GM23338 (cell line): ENCODE data around the gene PICALM. TPM values are rescaled to one million over a fixed set of nuclear protein-coding genes. Genes with fewer than 3 reads are reported as not detected.

Experiments used
- ATAC-seq: fragments of 200-7000 bp; cut with Tn5 transposase; 3 replicates; pipeline ENCODE4 v1.9.1; 2020
- DNase-seq: peaks from one replicate; pipeline ENCODE4 v3.0.0-alpha.2; 2015; ENCODE audit warnings: low spot score
- H2AFZ ChIP-seq: fragments of 200-600 bp; sonication (generic); 2 replicates; pipeline ENCODE4 v1.8.0; 2016; ENCODE audit warnings: antibody characterized with exemption, mild to moderate bottlenecking, moderate library complexity
- H3F3A ChIP-seq: fragments of 200-600 bp; sonication (generic); replicated peaks from 2 replicates; pipeline ENCODE4 v1.8.0; 2017; ENCODE audit warnings: antibody characterized with exemption, mixed run types, low read depth
- H3K27ac ChIP-seq: fragments of 200-600 bp; sonication (generic); 2 replicates; pipeline ENCODE4 v1.6.1; 2016; ENCODE audit warnings: low read depth
- H3K27me3 ChIP-seq: fragments of 200-600 bp; sonication (generic); 2 replicates; pipeline ENCODE4 v1.8.0; 2016; ENCODE audit warnings: mild to moderate bottlenecking, mixed run types, moderate library complexity; ENCODE audit not compliant: insufficient read depth
- H3K36me3 ChIP-seq: fragments of 200-600 bp; sonication (generic); 2 replicates; pipeline ENCODE4 v1.8.0; 2016; ENCODE audit warnings: mild to moderate bottlenecking; ENCODE audit not compliant: insufficient read depth
- H3K4me1 ChIP-seq: fragments of 200-600 bp; sonication (generic); 2 replicates; pipeline ENCODE4 v1.8.0; 2016; ENCODE audit warnings: mild to moderate bottlenecking, moderate library complexity; ENCODE audit not compliant: insufficient read depth
- H3K4me2 ChIP-seq: fragments of 200-600 bp; sonication (generic); 2 replicates; pipeline ENCODE4 v1.7.1; 2017; ENCODE audit warnings: mixed run types
- H3K4me3 ChIP-seq: fragments of 200-600 bp; sonication (generic); 2 replicates; pipeline ENCODE4 v1.6.1; 2016; ENCODE audit warnings: mixed run types
- H3K79me2 ChIP-seq: fragments of 200-600 bp; sonication (generic); replicated peaks from 2 replicates; pipeline ENCODE4 v1.8.0; 2017; ENCODE audit warnings: mild to moderate bottlenecking; ENCODE audit not compliant: insufficient read depth
- H3K9me2 ChIP-seq: fragments of 200-600 bp; sonication (generic); 2 replicates; pipeline ENCODE4 v1.8.0; 2017; ENCODE audit not compliant: insufficient read depth
- H4K20me1 ChIP-seq: fragments of 200-600 bp; sonication (generic); replicated peaks from 2 replicates; pipeline ENCODE4 v1.8.0; 2017; ENCODE audit warnings: mild to moderate bottlenecking; ENCODE audit not compliant: insufficient read depth
- H3K27ac Mint-ChIP-seq: 2 replicates; pipeline ENCODE4 v1.8.0; 2020; ENCODE audit warnings: inconsistent platforms, mild to moderate bottlenecking, moderate library complexity, mixed read lengths
- H3K27me3 Mint-ChIP-seq: 3 replicates; pipeline ENCODE4 v1.8.0; 2022; ENCODE audit warnings: low read depth, mild to moderate bottlenecking, moderate library complexity, mixed read lengths, inconsistent platforms; ENCODE audit not compliant: insufficient read depth, poor library complexity
- H3K36me3 Mint-ChIP-seq: 3 replicates; pipeline ENCODE4 v1.8.0; 2021; ENCODE audit warnings: low read depth, mild to moderate bottlenecking, inconsistent platforms, moderate library complexity, mixed read lengths
- H3K4me1 Mint-ChIP-seq: 3 replicates; pipeline ENCODE4 v1.8.0; 2020; ENCODE audit warnings: mild to moderate bottlenecking, inconsistent platforms, mixed read lengths
- H3K4me3 Mint-ChIP-seq: 3 replicates; pipeline ENCODE4 v1.8.0; 2021; ENCODE audit warnings: moderate library complexity, mild to moderate bottlenecking, inconsistent platforms, mixed read lengths
- H3K9me3 Mint-ChIP-seq: 3 replicates; pipeline ENCODE4 v1.8.0; 2020; ENCODE audit warnings: moderate library complexity, mild to moderate bottlenecking, inconsistent platforms, mixed read lengths
- CREB1 ChIP-seq: fragments of 250-450 bp; sonication (Bioruptor Pico); IDR thresholded peaks from 2 replicates; pipeline ENCODE4 v1.5.0; 2020; ENCODE audit warnings: low read depth, mild to moderate bottlenecking, moderate library complexity
- CTCF ChIP-seq, 2 experiments: fragments of 200-600 bp in 1 of 2; sonication (generic) in 1 of 2; conservative IDR thresholded peaks; 2 replicates each; pipeline versions ENCODE4 v1.5.1 to v1.6.1; 2016 to 2017; ENCODE audit warnings: antibody characterized with exemption in 2 of 2, low read depth in 2 of 2, mild to moderate bottlenecking in 2 of 2, moderate library complexity in 1 of 2
- JUNB ChIP-seq: IDR thresholded peaks from one replicate; pipeline ENCODE4 v1.6.1; 2016; ENCODE audit warnings: antibody characterized with exemption; ENCODE audit not compliant: unreplicated experiment
- NANOG ChIP-seq: IDR thresholded peaks from 2 replicates; pipeline ENCODE4 v1.6.1; 2016; ENCODE audit warnings: antibody characterized with exemption, borderline replicate concordance
- POLR2AphosphoS5 ChIP-seq: IDR thresholded peaks from 2 replicates; pipeline ENCODE4 v1.6.1; 2016; ENCODE audit warnings: antibody characterized with exemption, low read depth
- STAT1 ChIP-seq: IDR thresholded peaks from one replicate; pipeline ENCODE4 v1.6.1; 2016; ENCODE audit warnings: antibody characterized with exemption; ENCODE audit not compliant: unreplicated experiment
- ZNF114 ChIP-seq: fragments of 250-450 bp; sonication (Bioruptor Pico); IDR thresholded peaks from 2 replicates; pipeline ENCODE4 v1.5.0; 2020; ENCODE audit warnings: mild to moderate bottlenecking, moderate library complexity
- ZNF331 ChIP-seq: fragments of 250-450 bp; sonication (Bioruptor Pico); IDR thresholded peaks from 2 replicates; pipeline ENCODE4 v1.5.0; 2020; ENCODE audit warnings: low read depth, mild to moderate bottlenecking, moderate library complexity
- ZNF462 ChIP-seq: fragments of 250-450 bp; sonication (Bioruptor Pico); IDR thresholded peaks from 2 replicates; pipeline ENCODE4 v1.5.0; 2020; ENCODE audit warnings: mild to moderate bottlenecking, moderate library complexity
- polyA plus RNA-seq: library from polyadenylated mRNA; unstranded; fragments of >200 nt; fragmentation: Nextera tagmentation; extraction: Ambion mirVana; gene quantifications from 2 replicates; pipeline ENCODE4 v1.2.1, GENCODE V29; 2016
- total RNA-seq: library from RNA; depleted of rRNA; stranded (reverse); fragments of >200 nt; shearing (Covaris generic); gene quantifications from 2 replicates; pipeline ENCODE4 v1.2.3, GENCODE V29; 2014

Gene PICALM
- total and polyA plus RNA-seq, 2 experiments from 2014 or later, result 27.9 to 134 TPM

GRCh38 chr11:86108890-86109638, 40.2 kb upstream of the PICALM start:
- H3K4me3 ChIP-seq, result no peak overlapping the region
- Mint-ChIP-seq H3K4me3 (no peak overlapping the region), H3K9me3 (peaks cover 17% of the 10 kb centered on the region), H3K27ac (no peak overlapping the region), H3K36me3 (peaks cover 11% of the 10 kb centered on the region), H3K4me1 (no peaks in the 10 kb centered on the region), H3K27me3 (no peaks in the 10 kb centered on the region)
- H2AFZ ChIP-seq, result peak overlapping the region; percentile 52; the same call in 1 of the 2 replicates
- H3K27me3 ChIP-seq, result no peaks in the 10 kb centered on the region
- H3K36me3 ChIP-seq, result no peaks in the 10 kb centered on the region
- H3F3A ChIP-seq, result no peaks in the 10 kb centered on the region
- DNase-seq (no peak), ATAC-seq (no peak)
- H3K79me2 ChIP-seq, result no peaks in the 10 kb centered on the region
- no peak for TF ChIP-seq ZNF114 (CRISPR knock-in tag)
- TF ChIP-seq ZNF462 (CRISPR knock-in tag), result no peak
- TF ChIP-seq STAT1, result no peak
- TF ChIP-seq CTCF (conservative IDR thresholded peaks at IDR 0.05; ENCODE audit: low read depth in 2 of 2), result no peak
- no peak for TF ChIP-seq NANOG
- TF ChIP-seq JUNB, result no peak
- no peak for TF ChIP-seq ZNF331 (CRISPR knock-in tag)
- no peak for TF ChIP-seq POLR2AphosphoS5
- no peak for TF ChIP-seq CREB1 (CRISPR knock-in tag)
- H3K9me2 ChIP-seq, result no peaks in the 10 kb centered on the region
- H3K4me1 ChIP-seq, result no peaks in the 10 kb centered on the region
- no peak overlapping the region for H3K27ac ChIP-seq
- no peak overlapping the region for H3K4me2 ChIP-seq
- no peaks in the 10 kb centered on the region for H4K20me1 ChIP-seq
